Pons (tissue), 1 donor: ENCODE data around the gene CAV2.
"Not testable (repeated sequence)": the region's sequence is repeated elsewhere in the genome, so short reads cannot be mapped to it uniquely, and the experiment has no call there.

ENCODE experiments used
- DNase-seq: peaks from one replicate; pipeline ENCODE4 v3.0.0-alpha.2; 2016; ENCODE audit warnings: low spot score

Gene CAV2, protein sequence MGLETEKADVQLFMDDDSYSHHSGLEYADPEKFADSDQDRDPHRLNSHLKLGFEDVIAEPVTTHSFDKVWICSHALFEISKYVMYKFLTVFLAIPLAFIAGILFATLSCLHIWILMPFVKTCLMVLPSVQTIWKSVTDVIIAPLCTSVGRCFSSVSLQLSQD

GRCh38 chr7:116499168-116500077 lies at the start of gene CAV2:
Gene CAV2, plus strand, starts transcription at chr7:116499738. Its CDS starts 44 bp downstream, at chr7:116499782.
- no peak for DNase-seq

- no peak for DNase-seq
These were observed 49.6 kb upstream of the CAV2 start for GRCh38 chr7:116449950-116450349.

GRCh38 chr7:116451957-116452729 lies 47.4 kb upstream of the CAV2 start:
- no peak for DNase-seq

GRCh38 chr7:116454377-116454776 lies 45.2 kb upstream of the CAV2 start:
- DNase-seq = no peak

DNA sequence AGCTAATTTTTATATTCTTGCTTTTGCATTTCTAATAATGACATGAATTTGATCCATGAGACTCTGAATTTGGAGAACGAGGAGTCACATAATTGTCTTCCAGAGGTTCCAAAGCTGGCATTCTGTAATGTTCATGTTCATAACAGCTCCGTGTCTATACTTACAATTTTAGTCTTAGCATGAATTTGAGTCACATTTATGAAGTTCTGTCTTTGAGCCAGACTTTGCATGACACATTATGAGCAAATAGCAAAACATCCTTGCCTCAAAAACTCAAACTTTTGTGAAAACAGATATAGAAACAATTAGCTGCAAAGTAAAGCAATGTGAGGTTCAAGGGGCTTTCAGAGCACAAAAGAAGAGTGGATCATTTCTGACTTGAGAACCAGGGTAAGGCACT lies 44.5 kb upstream of the CAV2 start:
- no peak for DNase-seq

GRCh38 chr7:116455499-116455898 lies 44.0 kb upstream of the CAV2 start:
- no peak for DNase-seq

- no peak for DNase-seq
These were observed 38.0 kb upstream of the CAV2 start for GRCh38 chr7:116461500-116461899.

DNA sequence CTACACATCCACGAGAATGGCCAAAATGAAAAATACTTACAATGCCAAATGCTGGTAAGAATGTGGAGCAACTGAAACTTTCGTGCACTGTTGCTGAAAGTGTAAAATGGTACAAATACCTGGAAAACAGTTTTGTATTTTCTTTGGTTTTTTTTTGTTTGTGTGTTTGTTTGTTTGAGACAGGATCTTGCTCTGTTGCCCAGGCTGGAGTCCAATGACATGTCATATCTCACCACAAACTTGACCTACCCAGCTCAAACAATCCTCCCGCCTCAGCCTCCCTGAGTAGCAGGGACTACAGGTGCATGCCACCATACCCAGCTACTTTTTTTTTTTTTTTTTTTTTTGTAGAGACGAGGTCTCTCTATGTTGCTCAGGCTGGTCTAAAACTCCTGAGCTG lies 35.6 kb upstream of the CAV2 start:
- no peak for DNase-seq

DNA sequence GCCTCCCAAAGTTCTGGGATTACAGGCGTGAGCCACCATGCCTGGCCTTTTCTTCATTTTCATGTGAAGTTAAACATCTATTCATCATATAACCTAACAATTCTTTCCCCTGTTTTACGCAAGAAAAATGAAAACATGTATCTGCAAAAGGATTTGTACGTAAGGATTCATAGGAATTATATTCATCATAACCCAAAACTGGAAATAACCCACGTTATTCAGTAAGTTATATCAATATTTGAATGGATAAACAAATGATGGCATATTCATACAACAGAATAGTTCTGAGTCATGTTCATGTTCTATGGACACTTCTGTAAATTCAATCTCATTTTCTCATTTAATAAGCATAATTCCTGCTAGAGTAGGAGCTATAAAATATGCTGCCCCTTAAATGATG lies 35.2 kb upstream of the CAV2 start:
- no peak for DNase-seq

DNA sequence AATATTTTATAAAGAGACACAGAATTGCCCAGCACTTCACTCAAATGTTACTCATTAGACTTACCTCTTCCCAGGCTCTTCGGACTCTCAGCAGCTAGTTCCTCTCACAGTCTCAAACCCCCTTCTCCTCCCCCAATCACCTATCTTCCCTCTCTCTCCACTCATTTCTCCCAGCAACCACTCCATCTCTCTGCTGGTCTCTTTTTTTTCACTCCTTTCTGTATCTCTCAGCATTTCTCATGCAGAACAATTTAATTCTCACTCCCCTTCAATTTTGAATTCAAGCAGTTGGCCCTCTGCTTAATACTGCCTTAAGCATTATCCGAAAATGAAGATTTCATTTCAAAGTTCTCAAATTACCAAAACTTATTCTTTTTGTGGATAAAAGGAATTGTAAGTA lies 34.4 kb upstream of the CAV2 start:
- DNase-seq = no peak

DNA sequence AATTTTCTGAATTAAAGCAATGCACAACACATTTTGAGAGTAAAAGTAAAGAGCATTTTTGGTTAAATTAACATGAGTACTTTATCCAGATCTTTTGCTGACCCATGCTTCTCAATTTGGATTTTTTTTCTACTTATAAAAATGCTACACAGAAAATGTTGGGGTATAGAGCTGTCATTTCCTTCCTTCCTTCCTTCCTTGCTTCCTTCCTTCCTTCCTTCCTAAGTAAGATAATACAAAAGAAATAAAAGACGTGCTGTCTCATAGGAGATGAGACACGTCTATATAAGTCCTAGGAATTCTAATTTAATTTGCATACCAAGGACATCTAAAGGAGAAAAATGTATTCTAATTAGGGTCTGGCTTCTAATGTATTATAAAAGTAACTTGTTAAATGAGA lies 31.0 kb upstream of the CAV2 start:
- DNase-seq = no peak

DNA sequence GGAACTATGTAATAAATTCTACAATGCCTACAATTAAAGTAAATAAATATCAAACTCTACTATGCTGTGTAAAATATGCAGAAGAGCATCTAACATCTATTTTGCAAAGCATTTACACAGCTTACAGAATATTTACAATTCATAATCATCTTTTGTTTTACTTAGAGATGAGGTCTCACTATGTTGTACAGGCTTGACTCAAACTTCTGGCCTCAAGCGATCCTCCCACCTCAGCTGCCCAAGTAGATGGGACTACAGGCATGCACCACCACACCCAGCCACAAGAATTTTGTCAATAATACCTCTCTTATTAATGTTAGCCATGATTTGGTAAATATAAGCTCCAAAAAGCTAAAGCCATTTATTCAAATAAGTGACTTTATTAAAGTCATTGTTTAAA lies 21.9 kb upstream of the CAV2 start:
- DNase-seq = no peak

GRCh38 chr7:116478834-116479233 lies 20.7 kb upstream of the CAV2 start:
- no peak for DNase-seq

DNA sequence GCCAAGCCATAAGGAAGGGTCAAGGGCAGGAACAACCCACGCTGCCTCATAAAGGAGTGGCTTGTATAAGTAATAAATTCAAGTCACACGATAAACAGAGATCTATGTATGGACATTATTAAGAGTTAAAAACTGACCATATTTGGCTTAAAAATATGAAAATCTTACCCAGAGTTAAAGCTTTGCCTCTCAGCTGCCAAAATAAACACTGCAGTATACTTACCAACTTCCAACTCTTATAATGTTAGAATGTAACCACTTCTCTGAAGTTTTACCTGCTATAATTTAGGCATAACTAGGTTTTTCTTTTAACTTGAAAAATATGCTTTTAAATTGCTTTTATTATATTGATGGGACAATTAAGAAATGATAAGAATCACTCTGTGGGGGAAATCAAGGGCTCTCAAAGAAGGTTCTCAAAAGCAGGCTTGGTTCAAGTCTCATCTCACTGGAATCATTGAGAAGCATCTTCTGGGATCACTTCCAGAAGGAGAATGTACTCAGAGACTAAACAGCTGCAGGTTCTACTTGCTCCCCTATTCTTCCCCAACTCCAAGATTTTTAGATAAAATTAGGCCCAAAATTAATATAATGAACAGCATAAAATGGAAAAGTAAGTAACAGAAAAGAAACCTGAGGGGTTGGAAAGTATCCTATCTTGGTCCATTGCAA lies 16.1 kb upstream of the CAV2 start:
- DNase-seq = no peak

- not testable (repeated sequence) for DNase-seq
These were observed 15.1 kb upstream of the CAV2 start for GRCh38 chr7:116484389-116484788.

DNA sequence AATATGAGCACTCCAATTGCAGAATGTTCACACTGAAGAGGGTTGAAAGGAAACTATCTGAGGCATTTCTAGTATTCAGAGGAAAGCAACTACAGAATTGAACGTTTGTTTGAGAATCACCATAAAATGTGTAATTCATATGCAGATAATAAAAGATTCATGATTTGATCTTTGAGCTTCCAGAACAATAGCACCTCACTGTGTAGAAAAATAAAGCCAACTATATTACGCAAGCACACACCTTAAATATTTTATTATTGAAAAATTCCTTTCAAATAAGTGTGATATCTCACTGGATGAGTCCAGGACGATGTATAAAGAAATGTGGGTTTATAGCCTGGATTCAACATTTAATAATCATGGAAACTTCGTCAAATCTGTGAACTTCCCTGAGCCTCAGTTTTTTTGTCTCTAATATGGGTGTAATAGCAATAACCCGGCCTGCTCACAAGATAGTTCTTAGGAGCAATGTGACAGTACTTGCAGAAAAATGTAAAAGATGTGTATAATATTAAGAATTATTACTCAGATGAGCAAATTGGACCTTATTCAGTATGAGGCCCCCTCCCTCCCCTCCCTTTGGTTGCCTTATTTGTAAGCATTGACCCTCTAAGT lies 11.5 kb upstream of the CAV2 start:
- no peak for DNase-seq

GRCh38 chr7:116490351-116490750 lies 9.2 kb upstream of the CAV2 start:
- DNase-seq = no peak

DNA sequence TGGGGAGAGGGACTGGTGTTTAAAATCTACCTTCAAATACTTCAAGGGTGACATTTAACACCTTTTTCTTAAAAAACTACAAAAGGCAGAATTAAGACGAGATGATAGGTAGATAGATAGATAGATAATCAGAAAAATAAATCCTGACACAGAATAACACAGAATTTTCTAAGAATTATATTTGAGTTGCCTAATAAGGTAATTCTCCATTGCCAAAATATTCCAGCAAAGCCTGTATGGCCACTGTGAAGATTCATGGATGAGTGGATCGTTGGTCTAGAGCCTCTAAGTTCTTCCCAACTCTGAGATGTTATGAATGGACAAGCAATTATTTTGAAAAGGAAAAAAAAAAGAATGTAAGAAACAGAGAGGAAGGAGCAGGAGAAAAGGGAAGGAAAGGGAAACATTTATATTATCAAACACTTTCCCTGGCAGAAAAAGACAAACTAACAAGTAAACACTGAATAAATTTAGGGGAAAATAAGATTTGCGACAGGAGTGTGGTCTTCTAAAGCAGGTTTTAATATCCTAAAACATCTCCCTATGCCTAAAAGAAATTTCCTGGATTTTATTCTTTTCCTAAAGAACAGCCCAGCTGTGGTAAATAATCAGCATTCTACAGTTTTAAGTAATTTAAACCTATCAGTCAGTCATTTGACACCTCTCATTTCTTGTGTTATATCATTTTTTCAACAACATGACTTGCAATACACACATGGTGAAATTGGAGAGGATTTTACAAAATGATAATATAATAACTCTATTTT lies 7.5 kb upstream of the CAV2 start:
- DNase-seq = no peak

DNA sequence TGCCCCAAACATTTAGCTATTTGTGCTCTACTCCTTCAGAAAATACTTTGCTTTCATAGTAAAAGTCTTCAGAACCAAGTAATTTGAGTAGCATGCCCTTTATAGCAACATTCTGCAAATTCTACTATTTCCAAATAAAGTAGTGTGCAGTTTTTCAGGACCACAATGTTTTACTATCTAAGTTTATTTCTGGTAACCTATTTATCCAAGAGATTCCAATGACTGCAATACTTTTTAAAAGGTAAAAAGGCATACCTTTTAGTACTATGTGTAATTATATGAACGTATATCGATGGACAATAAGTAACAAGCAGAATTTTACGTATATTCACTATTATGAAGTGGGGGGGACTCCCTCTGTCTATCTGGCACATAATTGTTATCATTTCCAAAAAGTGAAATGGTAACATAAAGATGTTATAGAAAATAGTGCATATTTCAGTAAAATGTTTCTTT lies 6.9 kb upstream of the CAV2 start:
- no peak for DNase-seq

DNA sequence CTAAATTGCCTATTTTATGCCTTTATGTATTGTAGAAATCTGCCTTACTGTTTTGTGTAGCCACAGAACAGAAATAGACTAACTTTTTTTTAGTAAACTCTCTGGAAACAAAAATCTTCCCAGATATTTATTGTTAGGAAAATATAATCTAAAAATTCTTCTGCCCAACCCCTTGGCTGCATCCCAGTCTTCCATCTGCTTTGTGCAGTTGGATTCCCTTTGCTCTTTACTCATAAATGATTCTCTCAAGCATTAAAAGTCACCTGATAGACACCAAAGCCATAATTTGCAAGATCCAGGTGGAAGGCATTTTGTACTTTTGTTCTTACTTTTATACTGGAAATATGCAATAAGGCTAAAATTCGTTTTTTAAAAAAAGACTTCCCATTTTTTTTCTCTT lies 6.1 kb upstream of the CAV2 start:
- DNase-seq = no peak

DNA sequence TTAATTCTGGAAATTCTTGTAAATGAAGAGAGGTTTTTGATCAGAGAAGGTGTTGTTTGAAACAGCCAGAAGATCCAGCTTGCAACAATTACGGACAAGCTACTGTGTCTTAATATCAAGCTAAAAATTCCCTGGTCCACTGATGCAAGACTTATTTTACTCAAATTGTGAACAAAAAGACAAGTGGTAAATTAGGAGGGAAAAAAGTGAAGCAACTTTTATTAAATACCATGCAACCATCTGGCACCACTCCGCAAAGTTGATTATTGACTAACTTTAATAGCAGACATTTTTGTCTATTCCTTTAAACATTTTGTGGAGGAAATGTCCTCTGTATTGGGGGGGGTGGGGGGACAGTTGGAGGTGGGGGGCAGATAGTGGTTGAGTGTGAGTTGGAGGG lies 5.1 kb upstream of the CAV2 start:
- DNase-seq = no peak
